ENCODE data around the gene MC1R. TPM values are rescaled to one million over a fixed set of nuclear protein-coding genes. Genes with fewer than 3 reads are reported as not detected.

The MC1R gene
- total RNA-seq, 1 experiment from 2014 or later: 16.9 TPM

DNA sequence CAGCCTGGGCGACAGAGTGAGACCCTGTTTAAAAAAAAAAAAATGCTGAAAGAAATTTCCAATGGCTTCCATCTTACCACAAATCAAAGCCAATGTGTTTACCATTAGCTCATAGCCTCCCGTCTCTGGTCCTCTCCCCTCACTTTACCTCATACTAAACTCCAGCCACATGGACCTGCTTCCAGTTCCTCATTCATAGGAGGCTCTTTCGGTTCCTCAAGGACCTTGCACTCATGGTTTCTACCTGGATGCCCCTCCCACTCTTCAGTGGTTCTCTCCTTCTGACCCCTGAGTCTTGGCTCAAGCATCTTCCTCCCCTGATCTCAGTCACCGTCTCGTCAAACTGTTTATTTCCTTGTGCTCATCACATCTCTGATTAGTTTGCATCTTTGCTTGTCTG lies 26.1 kb downstream of the MC1R start:
- no TSS peak for BruUV-seq (replicated peaks)
- CTCF ChIA-PET: no interaction called here
- intact Hi-C loops (cut with micrococcal nuclease; ENCODE audit: unreplicated experiment): no loop called here
- no peak overlapping the region for H3K27ac Mint-ChIP-seq (ENCODE audit: unreplicated experiment)
- no peaks in the 10 kb centered on the region for H3K9me3 Mint-ChIP-seq (ENCODE audit: low read depth, unreplicated experiment)
- no peak for DNase-seq
- TF ChIP-seq, protein P1, sequence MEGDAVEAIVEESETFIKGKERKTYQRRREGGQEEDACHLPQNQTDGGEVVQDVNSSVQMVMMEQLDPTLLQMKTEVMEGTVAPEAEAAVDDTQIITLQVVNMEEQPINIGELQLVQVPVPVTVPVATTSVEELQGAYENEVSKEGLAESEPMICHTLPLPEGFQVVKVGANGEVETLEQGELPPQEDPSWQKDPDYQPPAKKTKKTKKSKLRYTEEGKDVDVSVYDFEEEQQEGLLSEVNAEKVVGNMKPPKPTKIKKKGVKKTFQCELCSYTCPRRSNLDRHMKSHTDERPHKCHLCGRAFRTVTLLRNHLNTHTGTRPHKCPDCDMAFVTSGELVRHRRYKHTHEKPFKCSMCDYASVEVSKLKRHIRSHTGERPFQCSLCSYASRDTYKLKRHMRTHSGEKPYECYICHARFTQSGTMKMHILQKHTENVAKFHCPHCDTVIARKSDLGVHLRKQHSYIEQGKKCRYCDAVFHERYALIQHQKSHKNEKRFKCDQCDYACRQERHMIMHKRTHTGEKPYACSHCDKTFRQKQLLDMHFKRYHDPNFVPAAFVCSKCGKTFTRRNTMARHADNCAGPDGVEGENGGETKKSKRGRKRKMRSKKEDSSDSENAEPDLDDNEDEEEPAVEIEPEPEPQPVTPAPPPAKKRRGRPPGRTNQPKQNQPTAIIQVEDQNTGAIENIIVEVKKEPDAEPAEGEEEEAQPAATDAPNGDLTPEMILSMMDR (IDR thresholded peaks at IDR 0.05; ENCODE audit: unreplicated experiment): no peak
- H3K4me3 Mint-ChIP-seq (ENCODE audit: low read depth, unreplicated experiment): no peak overlapping the region
- H3K36me3 Mint-ChIP-seq (ENCODE audit: insufficient read depth, unreplicated experiment): peaks cover 19% of the 10 kb centered on the region
- peaks cover 33% of the 10 kb centered on the region for H3K27me3 Mint-ChIP-seq (ENCODE audit: unreplicated experiment)
- H3K4me1 Mint-ChIP-seq (ENCODE audit: low read depth, unreplicated experiment): peaks cover 4% of the 10 kb centered on the region

DNA sequence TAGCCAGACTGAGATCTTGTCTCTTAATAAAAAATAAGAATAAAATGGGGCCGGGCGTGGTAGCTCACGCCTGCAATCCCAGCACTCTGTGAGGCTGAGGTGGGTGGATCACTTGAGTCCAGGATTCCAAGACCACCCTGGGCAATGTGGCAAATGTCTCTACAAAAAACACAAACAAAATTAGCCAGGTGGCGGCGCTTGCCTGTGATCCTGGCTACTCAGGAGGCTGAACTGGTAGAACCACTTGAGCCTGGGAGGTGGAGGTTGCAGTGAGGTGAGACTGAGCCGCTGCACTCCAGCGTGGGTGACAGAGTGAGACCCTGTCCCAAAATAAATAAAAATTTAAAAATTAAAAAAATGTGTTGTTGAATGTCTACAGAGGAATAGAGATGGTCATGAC lies 27.0 kb downstream of the MC1R start:
- intact Hi-C loops (cut with micrococcal nuclease; ENCODE audit: unreplicated experiment): no loop called here
- peak; percentile 65 for DNase-seq
- TF ChIP-seq, protein P1 (IDR thresholded peaks at IDR 0.05; ENCODE audit: unreplicated experiment): no peak
- Mint-ChIP-seq H3K27ac (ENCODE audit: unreplicated experiment) (no peak overlapping the region), H3K4me3 (ENCODE audit: low read depth, unreplicated experiment) (no peak overlapping the region), H3K9me3 (ENCODE audit: low read depth, unreplicated experiment) (no peaks in the 10 kb centered on the region), H3K36me3 (ENCODE audit: insufficient read depth, unreplicated experiment) (peaks cover 24% of the 10 kb centered on the region), H3K27me3 (ENCODE audit: unreplicated experiment) (peaks cover 33% of the 10 kb centered on the region), H3K4me1 (ENCODE audit: low read depth, unreplicated experiment) (peaks cover 8% of the 10 kb centered on the region)
- no TSS peak for BruUV-seq (replicated peaks)
- CTCF ChIA-PET: interaction anchor here (0.9 kb wide), 1 partner anchor 23 kb away, joined by 3 read pairs; the partner anchor contains the start of gene TUBB3

DNA sequence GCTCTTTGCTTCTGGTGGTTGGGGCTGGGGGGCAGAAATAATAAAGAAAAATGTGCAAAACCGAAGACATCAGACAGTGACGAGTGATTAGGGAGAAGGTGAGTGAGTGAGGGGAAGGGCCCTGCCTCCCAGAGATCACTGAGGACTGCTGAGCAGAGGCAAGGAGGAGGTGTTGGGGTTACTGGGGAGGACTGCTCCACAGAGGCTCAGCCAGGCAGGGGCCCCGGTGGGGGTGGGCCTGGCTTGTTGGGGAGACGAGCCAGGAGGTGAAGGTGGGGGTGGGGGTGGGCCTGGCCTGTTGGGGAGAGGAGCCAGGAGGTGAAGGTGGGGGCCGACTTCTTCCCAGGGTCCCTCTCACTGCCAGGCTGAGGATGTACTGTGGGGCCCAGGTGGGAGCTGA lies 27.9 kb downstream of the MC1R start:
- H3K4me1 Mint-ChIP-seq (ENCODE audit: low read depth, unreplicated experiment): peaks cover 8% of the 10 kb centered on the region
- H3K27ac Mint-ChIP-seq (ENCODE audit: unreplicated experiment): no peak overlapping the region
- TF ChIP-seq, protein P1 (IDR thresholded peaks at IDR 0.05; ENCODE audit: unreplicated experiment): no peak
- intact Hi-C loops (cut with micrococcal nuclease; ENCODE audit: unreplicated experiment): no loop called here
- CTCF ChIA-PET: interaction anchor here (1.2 kb wide), 1 partner anchor 22 kb away, joined by 3 read pairs; no protein-coding TSS in a partner anchor
- BruUV-seq (replicated peaks): no TSS peak
- H3K36me3 Mint-ChIP-seq (ENCODE audit: insufficient read depth, unreplicated experiment): peaks cover 24% of the 10 kb centered on the region
- H3K9me3 Mint-ChIP-seq (ENCODE audit: low read depth, unreplicated experiment): no peaks in the 10 kb centered on the region
- H3K4me3 Mint-ChIP-seq (ENCODE audit: low read depth, unreplicated experiment): no peak overlapping the region
- no peak for DNase-seq
- peaks cover 33% of the 10 kb centered on the region for H3K27me3 Mint-ChIP-seq (ENCODE audit: unreplicated experiment)

DNA sequence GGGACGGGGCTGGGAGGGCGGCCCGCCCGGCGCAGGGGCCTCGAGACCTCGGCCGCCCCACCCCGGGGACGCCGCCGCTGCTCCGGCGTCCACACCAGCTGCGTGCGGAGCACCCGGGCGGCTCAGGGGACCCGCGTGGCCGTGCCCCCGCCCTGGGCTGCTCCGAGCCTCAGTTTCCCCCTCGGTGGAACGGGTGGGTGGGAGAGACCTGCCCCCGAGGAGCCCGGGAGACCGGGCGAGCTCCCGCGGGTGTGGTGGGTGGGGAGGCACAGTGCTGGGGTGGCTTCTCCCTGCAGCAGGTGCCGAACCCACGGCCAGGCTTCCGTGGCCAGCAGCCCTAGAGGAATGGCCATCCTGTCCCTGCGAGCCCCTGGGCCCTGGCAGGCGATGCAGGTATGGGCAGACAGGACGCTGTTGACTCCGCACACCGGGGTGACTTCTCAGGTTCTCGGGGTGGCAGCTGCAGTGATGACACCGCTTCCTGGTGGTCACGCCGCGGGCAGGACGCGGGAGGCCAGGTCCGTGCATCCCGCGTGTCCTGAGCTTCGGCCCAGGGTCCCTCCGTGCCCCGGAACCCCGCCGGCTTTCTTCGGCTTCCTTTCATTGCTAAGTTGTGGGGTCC lies 30.6 kb downstream of the MC1R start:
- no TSS peak for BruUV-seq (replicated peaks)
- Mint-ChIP-seq H3K27me3 (ENCODE audit: unreplicated experiment) (peaks cover 29% of the 10 kb centered on the region), H3K27ac (ENCODE audit: unreplicated experiment) (no peak overlapping the region), H3K9me3 (ENCODE audit: low read depth, unreplicated experiment) (no peaks in the 10 kb centered on the region), H3K36me3 (ENCODE audit: insufficient read depth, unreplicated experiment) (peaks cover 24% of the 10 kb centered on the region), H3K4me1 (ENCODE audit: low read depth, unreplicated experiment) (peaks cover 8% of the 10 kb centered on the region), H3K4me3 (ENCODE audit: low read depth, unreplicated experiment) (peak overlapping the region; percentile 65)
- DNase-seq: no peak
- TF ChIP-seq, protein P1 (IDR thresholded peaks at IDR 0.05; ENCODE audit: unreplicated experiment): no peak
- intact Hi-C loops (cut with micrococcal nuclease; ENCODE audit: unreplicated experiment): no loop called here
- CTCF ChIA-PET: interaction anchor here (0.5 to 1.0 kb wide), 3 partner anchors 25 to 136 kb away, joined by 4 to 5 read pairs (median 4); partner anchors contain the start of gene FANCA
